ENCODE data around the gene SPATA16.
A peak's percentile ranks its signal among the peaks of the same experiment; 100 is the strongest.
"Not testable (repeated sequence)": the region's sequence is repeated elsewhere in the genome, so short reads cannot be mapped to it uniquely, and the experiment has no call there.

SPATA16 gene

GRCh38 chr3:173001622-173002021, 139.4 kb downstream of the SPATA16 start:
- FAIRE-seq, result no peak

DNA sequence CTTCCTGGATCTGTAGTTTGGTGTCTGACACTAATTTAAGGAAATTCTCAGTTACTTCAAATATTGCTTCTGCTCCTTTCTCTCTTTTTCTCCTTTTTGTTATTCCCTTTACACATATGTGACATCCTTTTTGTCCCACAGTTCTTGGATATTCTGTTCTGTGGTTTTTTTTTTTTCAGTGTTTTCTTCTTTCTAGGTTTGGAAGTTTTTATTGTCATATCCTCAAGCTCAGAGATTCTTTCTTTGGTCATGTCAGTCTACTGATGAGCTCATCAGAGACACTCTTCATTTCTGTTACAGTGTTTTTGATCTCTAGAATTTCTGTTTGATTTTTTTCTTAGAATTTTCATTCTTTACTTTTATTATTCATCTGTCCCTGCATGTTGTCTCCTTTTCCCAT, 140.5 kb downstream of the SPATA16 start:
- no peak for FAIRE-seq

DNA sequence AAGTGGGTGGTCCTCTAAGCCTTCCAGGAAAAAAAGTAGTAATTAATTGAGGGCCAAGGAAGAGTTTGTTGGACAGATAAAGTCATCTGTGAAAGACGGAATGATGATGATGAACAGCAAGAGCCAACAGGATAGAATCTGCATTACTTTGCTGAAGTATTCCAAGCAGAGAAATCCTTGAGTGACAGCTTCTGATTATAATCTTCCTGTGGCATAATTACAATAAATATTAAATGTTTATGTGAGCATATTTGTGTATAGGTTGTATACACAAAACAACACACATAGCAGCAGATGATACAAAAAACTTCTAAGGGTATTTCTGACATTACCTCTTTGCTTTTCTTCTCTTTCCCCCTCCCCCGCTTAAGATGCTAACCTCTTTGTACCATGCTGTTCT, 147.6 kb downstream of the SPATA16 start:
- FAIRE-seq, result no peak

GRCh38 chr3:172991424-172991996, 149.5 kb downstream of the SPATA16 start:
- FAIRE-seq, result no peak

DNA sequence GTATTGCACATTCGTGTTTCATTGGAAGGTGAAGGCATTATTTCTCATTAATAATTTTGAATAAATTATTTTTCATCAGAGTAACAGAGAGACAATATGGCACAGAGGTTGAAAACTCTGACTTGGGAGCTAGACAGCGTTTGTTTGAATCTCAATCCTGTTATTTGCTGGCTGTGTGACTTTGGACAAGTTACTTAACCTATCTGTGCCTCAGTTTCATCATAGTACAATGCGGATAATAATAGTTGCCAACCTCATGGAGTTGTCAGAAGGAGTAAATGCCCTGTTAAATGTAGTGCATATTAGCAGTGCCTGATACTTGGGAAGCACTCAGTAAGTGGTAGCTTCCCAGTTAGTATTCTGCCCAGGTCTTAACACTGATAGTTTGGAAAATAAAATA, 151.7 kb downstream of the SPATA16 start:
- FAIRE-seq, result no peak

DNA sequence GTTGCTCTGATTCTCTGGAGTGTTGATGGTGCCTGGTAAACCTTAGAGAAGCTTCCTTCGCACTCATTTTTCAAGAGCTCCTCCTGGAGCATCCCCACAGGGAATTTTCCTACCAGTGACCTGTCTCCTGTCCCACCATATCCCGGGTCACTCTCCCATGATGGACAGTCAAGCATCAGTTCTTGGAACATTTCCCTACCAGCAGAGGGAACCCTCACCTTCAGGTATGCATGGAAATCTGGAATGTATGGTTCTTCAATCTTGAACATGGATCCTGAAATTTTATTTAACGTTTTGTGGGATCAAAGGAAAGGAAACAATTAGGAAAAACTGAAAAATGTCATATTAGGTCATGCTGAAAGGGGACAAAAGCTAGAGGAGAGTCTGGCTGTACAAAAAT, 153.8 kb downstream of the SPATA16 start:
- FAIRE-seq, result no peak

GRCh38 chr3:172984914-172985313, 156.1 kb downstream of the SPATA16 start:
- no peak for FAIRE-seq

DNA sequence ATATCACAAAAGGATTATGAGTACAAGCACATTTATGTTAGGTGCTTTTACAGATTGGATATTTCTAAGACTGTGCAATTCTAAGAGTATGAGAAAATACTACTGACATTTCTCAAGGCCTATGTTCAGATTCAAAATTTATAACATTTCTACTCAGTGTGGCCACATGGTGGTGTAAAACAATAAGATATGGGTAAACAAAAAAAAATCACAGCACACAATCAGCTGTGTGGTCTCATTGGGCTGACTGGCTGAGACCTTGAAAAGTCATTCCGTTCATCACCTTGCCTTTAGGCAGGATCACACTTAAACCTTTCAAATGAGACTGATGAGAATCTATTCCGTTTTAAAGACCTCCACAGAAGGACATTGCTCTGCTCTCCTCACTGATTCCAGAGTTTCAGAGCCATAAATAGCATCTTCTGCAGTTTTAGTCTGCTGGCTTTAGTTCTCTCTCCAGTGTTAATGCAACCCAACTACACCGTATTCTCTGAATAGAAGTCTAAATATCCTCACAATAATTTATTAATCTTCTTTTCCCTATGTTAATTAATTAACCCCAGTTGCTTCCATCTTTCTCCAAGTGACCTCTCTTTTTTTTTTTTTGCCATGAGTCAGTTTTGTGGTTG, 158.2 kb downstream of the SPATA16 start:
- FAIRE-seq, result no peak

DNA sequence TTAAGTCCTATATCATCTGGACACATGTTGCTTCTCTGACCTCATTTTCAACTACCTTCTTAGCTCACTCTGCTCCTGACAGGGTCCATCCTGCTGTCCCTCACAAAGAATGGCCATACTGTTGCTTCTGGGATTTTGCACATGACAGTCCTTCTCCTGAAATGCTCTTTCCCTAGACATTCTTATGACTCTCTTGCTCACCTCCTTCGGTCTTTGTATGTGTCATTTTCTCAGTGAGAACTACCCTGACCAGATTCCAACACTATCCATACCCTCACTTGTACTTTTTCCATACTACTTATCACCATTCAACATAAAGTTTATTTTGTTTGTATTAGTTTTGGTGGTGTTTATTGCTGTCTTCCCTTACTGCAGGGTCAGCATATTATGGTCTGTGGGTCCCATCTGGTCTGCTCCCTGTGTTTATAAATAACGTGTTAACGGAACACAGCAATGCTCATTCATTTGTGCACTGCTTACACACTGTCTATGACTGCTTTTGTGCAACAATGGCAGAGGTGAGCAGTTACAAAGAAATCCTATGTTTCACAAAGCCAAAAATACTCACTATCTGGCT, 159.5 kb downstream of the SPATA16 start:
- FAIRE-seq, result no peak

DNA sequence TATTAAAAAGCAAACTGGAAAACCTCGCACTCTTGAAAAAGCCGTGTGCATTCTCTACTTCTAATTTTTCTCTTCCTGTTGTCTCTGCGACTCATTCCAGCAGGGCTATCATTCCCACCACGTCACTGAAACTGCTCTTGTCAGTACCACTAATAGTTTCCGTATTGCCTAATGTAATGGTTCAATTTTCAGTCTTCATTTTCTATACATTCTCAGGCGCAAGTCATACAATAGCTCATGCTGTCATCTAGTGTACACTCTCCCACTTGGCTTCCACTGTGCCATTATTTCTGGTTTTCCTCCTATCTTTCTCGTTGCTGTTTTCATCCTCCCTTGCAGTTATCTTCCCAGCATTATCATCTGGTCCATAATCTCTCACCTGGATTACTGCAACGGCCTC, 160.2 kb downstream of the SPATA16 start:
- no peak for FAIRE-seq

- peak; percentile 41 for FAIRE-seq
Observed at GRCh38 chr3:172977696-172978095, 163.3 kb downstream of the SPATA16 start.

DNA sequence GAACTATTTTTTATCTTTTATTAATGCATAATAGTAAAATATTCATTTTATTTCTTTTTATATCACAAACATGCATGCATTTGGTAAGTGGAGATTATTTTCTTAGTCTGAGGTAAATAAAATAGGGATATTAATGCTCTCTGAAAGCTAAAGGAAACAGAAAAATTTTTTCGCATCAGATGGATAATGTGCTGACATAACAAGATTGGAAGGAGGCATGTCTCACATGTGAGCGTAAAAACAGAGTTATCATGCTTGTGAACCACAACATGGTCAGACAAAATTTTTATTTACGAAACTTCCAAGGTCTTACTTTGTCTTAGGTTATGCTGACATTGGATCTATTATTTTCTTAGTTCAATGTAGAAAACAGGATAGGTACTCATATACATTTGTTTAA, 166.1 kb downstream of the SPATA16 start:
- FAIRE-seq, result no peak

- FAIRE-seq, result no peak
Observed at GRCh38 chr3:172973799-172974198, 167.2 kb downstream of the SPATA16 start.

DNA sequence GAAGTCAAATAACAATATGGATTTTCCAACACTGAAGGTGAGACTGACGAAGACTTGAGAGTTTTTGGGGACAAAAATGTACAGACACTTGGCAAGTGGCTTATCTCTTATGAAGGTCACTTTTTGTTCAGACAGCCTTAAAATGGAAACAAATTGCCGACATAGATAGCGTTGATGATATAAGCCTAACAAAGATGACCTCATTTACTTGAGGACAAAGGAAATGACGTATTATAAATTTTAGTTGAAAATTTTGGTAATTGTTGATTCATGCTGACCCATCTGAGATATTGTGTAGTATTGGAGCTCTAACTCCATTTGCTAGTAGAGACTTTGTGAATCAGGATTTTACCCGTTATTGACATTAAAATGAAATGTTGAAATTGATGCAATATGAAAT, 168.3 kb downstream of the SPATA16 start:
- FAIRE-seq, result no peak

DNA sequence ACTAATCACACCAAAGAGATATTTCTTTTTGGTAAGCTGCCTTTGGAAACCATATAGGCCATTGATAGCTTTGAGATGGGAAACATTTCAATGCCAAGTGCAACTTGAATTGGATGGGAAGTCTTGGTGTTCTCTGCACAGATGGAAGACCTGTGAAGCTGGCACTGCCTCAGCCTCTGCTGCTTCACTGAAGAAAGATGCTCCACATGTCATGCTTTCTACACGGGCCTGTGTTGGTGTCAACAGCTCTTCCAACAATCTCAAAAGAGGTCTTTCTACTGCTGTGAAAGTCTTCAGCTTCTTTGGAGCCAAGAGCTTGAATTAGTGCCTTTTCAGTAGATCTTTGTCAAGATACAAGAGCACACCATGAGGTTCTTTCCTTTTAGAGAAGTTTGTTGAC, 169.0 kb downstream of the SPATA16 start:
- FAIRE-seq, result no peak

DNA sequence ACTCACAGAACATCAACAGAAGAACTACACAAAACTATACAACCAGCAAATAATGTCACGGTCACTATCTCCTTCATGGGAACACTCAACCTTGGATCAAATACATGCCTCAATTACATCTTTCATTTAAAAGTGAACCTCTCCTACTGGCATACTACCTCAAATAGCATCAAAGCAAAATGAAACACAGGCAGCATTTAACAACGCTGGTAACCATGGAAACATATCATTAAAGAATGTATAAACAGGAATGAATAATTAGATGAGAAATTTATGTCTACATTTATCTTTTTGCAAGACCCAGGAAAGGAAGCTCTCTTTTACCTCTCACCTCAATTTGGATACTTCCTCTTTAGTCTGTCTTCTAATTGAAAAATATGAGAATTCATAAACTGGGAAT, 172.4 kb downstream of the SPATA16 start:
- FAIRE-seq, result no peak

- no peak for FAIRE-seq
Observed at GRCh38 chr3:172965256-172965655, 175.8 kb downstream of the SPATA16 start.

GRCh38 chr3:172960626-172961182, 180.3 kb downstream of the SPATA16 start:
- not testable (repeated sequence) for FAIRE-seq

- no peak for FAIRE-seq
Observed at GRCh38 chr3:172958565-172958964, 182.5 kb downstream of the SPATA16 start.

DNA sequence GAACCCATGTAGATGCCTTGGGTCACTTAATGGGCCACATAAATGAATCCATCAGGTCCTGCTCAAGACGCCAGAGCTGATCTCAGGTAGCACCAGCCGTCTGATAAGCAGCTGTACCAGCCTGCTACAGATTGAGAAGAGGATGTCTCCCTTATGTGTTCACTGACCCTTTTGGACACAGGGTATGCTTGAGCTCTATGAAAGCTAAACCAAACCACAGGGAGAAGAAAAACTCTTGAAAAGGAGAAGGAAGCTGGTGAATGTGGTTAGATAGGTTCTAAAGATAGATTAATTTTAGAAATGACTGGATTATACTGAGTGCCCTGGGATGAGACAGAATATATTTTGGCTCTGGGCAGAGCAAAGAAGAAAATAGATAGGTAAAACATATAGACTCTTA, 187.5 kb downstream of the SPATA16 start:
- no peak for FAIRE-seq

DNA sequence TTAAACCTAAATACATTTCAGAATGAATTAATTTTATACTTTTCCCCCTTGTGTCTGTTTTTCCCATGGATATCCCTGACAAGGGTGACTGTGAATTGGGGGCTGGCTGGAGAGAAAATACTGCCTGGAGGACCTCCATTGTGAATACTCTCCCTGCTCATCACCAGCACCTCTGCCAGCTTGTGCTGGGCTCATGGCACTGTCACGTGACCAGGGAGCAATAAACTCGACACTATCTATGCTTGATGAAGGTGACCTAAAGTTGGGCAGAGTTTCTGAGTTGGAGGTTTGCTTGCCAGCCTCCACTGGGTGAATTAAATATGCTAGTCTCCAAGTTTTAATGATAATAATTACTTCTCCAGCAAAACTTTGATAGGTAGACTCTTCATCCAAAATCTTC, 189.5 kb downstream of the SPATA16 start:
- no peak for FAIRE-seq

DNA sequence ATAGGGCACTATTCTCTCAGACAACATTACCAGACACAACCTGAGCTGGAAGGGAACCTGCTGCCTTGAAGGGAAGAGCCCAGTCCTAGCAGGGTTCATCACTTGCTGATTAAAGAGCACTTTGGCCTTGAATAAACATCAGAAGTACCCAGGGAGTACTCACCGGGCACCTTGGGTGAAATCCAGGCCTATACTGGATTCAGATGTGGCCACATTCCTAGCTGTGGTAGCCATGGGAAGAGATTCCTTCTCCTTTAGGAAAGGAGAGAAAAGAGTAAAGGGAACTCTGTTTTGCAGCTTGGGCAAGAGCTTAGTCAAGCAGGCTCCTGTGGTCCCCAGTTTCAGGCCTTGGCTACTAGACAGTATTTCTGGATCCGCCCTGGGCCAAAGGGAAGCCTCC, 195.0 kb downstream of the SPATA16 start:
- no peak for FAIRE-seq

DNA sequence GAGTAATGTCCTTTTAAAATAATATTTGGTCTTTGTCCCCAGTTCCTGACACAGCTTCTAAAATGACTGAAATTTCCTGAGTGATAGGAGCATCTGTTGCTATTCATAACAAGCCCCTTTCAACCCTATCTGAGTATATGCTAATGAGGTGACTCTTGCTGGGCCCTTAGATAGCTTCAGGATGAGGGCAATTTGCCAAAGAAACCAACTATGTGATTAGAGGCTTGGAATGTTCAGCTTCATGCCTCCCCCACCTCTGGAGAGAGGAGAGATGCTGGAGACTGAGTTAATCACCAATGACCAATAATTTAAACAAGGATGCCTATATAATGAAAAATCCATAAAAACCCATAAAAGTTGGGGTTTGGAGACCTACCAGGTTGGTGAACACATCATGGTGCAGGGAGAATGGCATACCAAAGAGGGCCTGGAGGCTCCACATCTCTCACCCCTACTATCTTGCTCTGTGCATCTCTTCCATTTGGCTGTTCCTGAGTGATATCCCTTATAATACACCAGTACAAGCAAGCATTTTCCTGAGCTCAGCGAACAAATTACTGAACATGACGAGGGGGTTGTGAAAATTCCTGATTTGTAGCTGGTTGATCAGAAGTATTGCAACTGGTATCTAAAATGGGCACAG, 201.3 kb downstream of the SPATA16 start:
- FAIRE-seq, result no peak

DNA sequence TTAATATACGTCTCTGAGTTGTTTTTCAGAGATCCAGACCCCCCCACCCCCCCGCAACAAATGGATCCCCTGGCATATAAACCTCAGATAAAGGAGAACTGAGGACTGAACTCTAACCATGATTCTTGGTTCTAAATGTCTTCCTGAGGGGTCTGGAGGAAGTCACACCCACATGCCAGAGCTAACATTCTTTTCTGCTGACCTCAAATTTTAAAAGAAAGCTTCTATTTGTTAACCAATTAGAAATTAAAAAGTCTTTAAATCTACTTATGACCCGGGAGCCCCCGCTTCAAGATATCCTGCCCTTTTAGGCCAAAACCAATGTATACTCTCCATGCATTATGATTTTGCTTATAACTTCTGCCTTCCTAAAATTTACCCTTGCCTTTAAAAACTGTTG, 202.2 kb downstream of the SPATA16 start:
- no peak for FAIRE-seq

All from colon (tissue), 2 donors.